ENCODE results near the gene SEC14L6. TPM values are rescaled to one million over a fixed set of nuclear protein-coding genes. Genes with fewer than 3 reads are reported as not detected.

Gene SEC14L6
- polyA plus RNA-seq, 1 donor (not counting 4 experiments of a cell fraction or from before 2014, with no cell fraction given) = not detected

GRCh38 chr22:30539368-30539767 lies 7.2 kb downstream of the SEC14L6 start:
- H3K27me3 ChIP-seq (ENCODE audit: control insufficient read depth, extremely low read depth, insufficient read depth, low read length) = peaks cover 27% of the 10 kb centered on the region
- H4K20me1 ChIP-seq (ENCODE audit: control insufficient read depth, extremely low read depth, insufficient read depth, low read length) = no peaks in the 10 kb centered on the region
- H3K36me3 ChIP-seq (ENCODE audit: control insufficient read depth in 2 of 2, extremely low read depth in 1 of 2, insufficient read depth in 2 of 2, low read length in 2 of 2) = no peaks in the 10 kb centered on the region
- H3K4me1 ChIP-seq (ENCODE audit: control insufficient read depth, extremely low read depth, insufficient read depth, low read length) = no peaks in the 10 kb centered on the region
- dilution Hi-C loops (cut with MboI; ENCODE audit: extremely low pct_ligation_motif_present, low sequenced_read_pairs) = no loop called here
- no peaks in the 10 kb centered on the region for H3K9me3 ChIP-seq (ENCODE audit: control insufficient read depth, low read depth, low read length)
- no peak overlapping the region for H3K9ac ChIP-seq (ENCODE audit: control insufficient read depth, extremely low read depth, insufficient read depth, low read length)
- no peak overlapping the region for H3K4me3 ChIP-seq (ENCODE audit: control insufficient read depth in 2 of 3, extremely low read depth in 1 of 3, insufficient read depth in 2 of 3, low read depth in 1 of 3, low read length in 3 of 3)
- no peaks in the 10 kb centered on the region for H3K79me2 ChIP-seq (ENCODE audit: control insufficient read depth, insufficient read depth, low read length)
- no peak overlapping the region for H3K4me2 ChIP-seq (ENCODE audit: control insufficient read depth, extremely low read depth, insufficient read depth, low read depth, low read length)
- no peaks in the 10 kb centered on the region for H3K9me1 ChIP-seq (ENCODE audit: control insufficient read depth, extremely low read depth, insufficient read depth, low read length)
- DNase-seq (ENCODE audit: low read depth, low spot score) (no peak), FAIRE-seq (no peak)
- no peak for TF ChIP-seq EZH2 (IDR thresholded peaks at IDR 0.05; ENCODE audit: low read length)
- TF ChIP-seq, protein P1, sequence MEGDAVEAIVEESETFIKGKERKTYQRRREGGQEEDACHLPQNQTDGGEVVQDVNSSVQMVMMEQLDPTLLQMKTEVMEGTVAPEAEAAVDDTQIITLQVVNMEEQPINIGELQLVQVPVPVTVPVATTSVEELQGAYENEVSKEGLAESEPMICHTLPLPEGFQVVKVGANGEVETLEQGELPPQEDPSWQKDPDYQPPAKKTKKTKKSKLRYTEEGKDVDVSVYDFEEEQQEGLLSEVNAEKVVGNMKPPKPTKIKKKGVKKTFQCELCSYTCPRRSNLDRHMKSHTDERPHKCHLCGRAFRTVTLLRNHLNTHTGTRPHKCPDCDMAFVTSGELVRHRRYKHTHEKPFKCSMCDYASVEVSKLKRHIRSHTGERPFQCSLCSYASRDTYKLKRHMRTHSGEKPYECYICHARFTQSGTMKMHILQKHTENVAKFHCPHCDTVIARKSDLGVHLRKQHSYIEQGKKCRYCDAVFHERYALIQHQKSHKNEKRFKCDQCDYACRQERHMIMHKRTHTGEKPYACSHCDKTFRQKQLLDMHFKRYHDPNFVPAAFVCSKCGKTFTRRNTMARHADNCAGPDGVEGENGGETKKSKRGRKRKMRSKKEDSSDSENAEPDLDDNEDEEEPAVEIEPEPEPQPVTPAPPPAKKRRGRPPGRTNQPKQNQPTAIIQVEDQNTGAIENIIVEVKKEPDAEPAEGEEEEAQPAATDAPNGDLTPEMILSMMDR (optimal IDR thresholded peaks at IDR 0.05 in 1 of 3, IDR thresholded peaks at IDR 0.05 in 1 of 3, conservative IDR thresholded peaks at IDR 0.05 in 1 of 3; ENCODE audit: extremely low read depth in 1 of 3, insufficient read depth in 2 of 3, low read length in 3 of 3) = no peak
- no peak overlapping the region for H3K27ac ChIP-seq (ENCODE audit: control insufficient read depth, insufficient read depth, low read length)
- H2AFZ ChIP-seq (ENCODE audit: control insufficient read depth, low read length) = no peak overlapping the region

- dilution Hi-C loops (cut with MboI; ENCODE audit: extremely low pct_ligation_motif_present, low sequenced_read_pairs) = no loop called here
- no peaks in the 10 kb centered on the region for H3K79me2 ChIP-seq (ENCODE audit: control insufficient read depth, insufficient read depth, low read length)
- H3K9me3 ChIP-seq (ENCODE audit: control insufficient read depth, low read depth, low read length) = no peaks in the 10 kb centered on the region
- FAIRE-seq (peak; percentile 9), DNase-seq (ENCODE audit: low read depth, low spot score) (peak; percentile 21)
- no peaks in the 10 kb centered on the region for H3K36me3 ChIP-seq (ENCODE audit: control insufficient read depth in 2 of 2, extremely low read depth in 1 of 2, insufficient read depth in 2 of 2, low read length in 2 of 2)
- no peak overlapping the region for H2AFZ ChIP-seq (ENCODE audit: control insufficient read depth, low read length)
- H3K4me1 ChIP-seq (ENCODE audit: control insufficient read depth, extremely low read depth, insufficient read depth, low read length) = no peaks in the 10 kb centered on the region
- no peak overlapping the region for H3K4me2 ChIP-seq (ENCODE audit: control insufficient read depth, extremely low read depth, insufficient read depth, low read depth, low read length)
- H3K27ac ChIP-seq (ENCODE audit: control insufficient read depth, insufficient read depth, low read length) = no peak overlapping the region
- H3K9me1 ChIP-seq (ENCODE audit: control insufficient read depth, extremely low read depth, insufficient read depth, low read length) = no peaks in the 10 kb centered on the region
- H4K20me1 ChIP-seq (ENCODE audit: control insufficient read depth, extremely low read depth, insufficient read depth, low read length) = no peaks in the 10 kb centered on the region
- H3K9ac ChIP-seq (ENCODE audit: control insufficient read depth, extremely low read depth, insufficient read depth, low read length) = no peak overlapping the region
- TF ChIP-seq, protein P1 (optimal IDR thresholded peaks at IDR 0.05 in 1 of 3, IDR thresholded peaks at IDR 0.05 in 1 of 3, conservative IDR thresholded peaks at IDR 0.05 in 1 of 3; ENCODE audit: extremely low read depth in 1 of 3, insufficient read depth in 2 of 3, low read length in 3 of 3) = no peak
- TF ChIP-seq EZH2 (IDR thresholded peaks at IDR 0.05; ENCODE audit: low read length) = no peak
- H3K27me3 ChIP-seq (ENCODE audit: control insufficient read depth, extremely low read depth, insufficient read depth, low read length) = peaks cover 21% of the 10 kb centered on the region
- H3K4me3 ChIP-seq (ENCODE audit: control insufficient read depth in 2 of 3, extremely low read depth in 1 of 3, insufficient read depth in 2 of 3, low read depth in 1 of 3, low read length in 3 of 3) = no peak overlapping the region
These were observed 8.3 kb downstream of the SEC14L6 start for GRCh38 chr22:30538280-30538679.
